HepG2 (cell line): Measurements from ENCODE around the gene HOXA5. TPM values are rescaled to one million over a fixed set of nuclear protein-coding genes. Genes with fewer than 3 reads are reported as not detected.

Experiments used
- CHD4 ChIP-seq: fragments of 200-600 bp; sonication (generic); IDR thresholded peaks from 2 replicates; pipeline ENCODE4 v1.7.0; 2017; ENCODE audit warnings: mild to moderate bottlenecking, low read length, borderline replicate concordance
- HOXA3 ChIP-seq: sonication (generic); formaldehyde crosslinking; IDR thresholded peaks from 2 replicates; pipeline ENCODE4 v1.5.0; 2020; ENCODE audit warnings: missing genetic modification reagents
- KAT7 ChIP-seq: IDR thresholded peaks from 2 replicates; pipeline ENCODE4 v1.6.1; 2018; ENCODE audit warnings: borderline replicate concordance, missing compliant biosample characterization
- KMT2A ChIP-seq: sonication (generic); formaldehyde crosslinking; IDR thresholded peaks from 2 replicates; pipeline ENCODE4 v1.4.0; 2020; ENCODE audit warnings: missing genetic modification reagents
- MXD3 ChIP-seq: IDR thresholded peaks from 2 replicates; pipeline ENCODE4 v1.6.1; 2016; ENCODE audit warnings: mild to moderate bottlenecking, missing biosample characterization, missing genetic modification reagents
- MYPOP ChIP-seq: sonication (generic); formaldehyde crosslinking; IDR thresholded peaks from 2 replicates; pipeline ENCODE4 v1.8.1; 2023; ENCODE audit warnings: mild to moderate bottlenecking, moderate library complexity, missing genetic modification reagents
- NCOA1 ChIP-seq: sonication (generic); formaldehyde crosslinking; IDR thresholded peaks from 2 replicates; pipeline ENCODE4 v1.9.0; 2021; ENCODE audit warnings: missing genetic modification reagents
- NR0B2 ChIP-seq: sonication (generic); formaldehyde crosslinking; IDR thresholded peaks from 2 replicates; pipeline ENCODE4 v1.4.0; 2020; ENCODE audit warnings: mild to moderate bottlenecking, missing genetic modification reagents
- PAWR ChIP-seq: sonication (generic); formaldehyde crosslinking; IDR thresholded peaks from 2 replicates; pipeline ENCODE4 v1.4.0; 2020; ENCODE audit warnings: missing genetic modification reagents, mild to moderate bottlenecking, borderline replicate concordance
- SALL1 ChIP-seq: sonication (generic); formaldehyde crosslinking; IDR thresholded peaks from 2 replicates; pipeline ENCODE4 v1.8.0; 2022; ENCODE audit warnings: mild to moderate bottlenecking, missing genetic modification reagents
- YEATS2 ChIP-seq: sonication (generic); formaldehyde crosslinking; IDR thresholded peaks from 2 replicates; pipeline ENCODE4 v1.4.0; 2020; ENCODE audit warnings: missing genetic modification reagents, borderline replicate concordance
- ZBTB10 ChIP-seq: sonication (generic); formaldehyde crosslinking; IDR thresholded peaks from 2 replicates; pipeline ENCODE4 v1.4.0; 2020; ENCODE audit warnings: missing genetic modification reagents, borderline replicate concordance
- ZHX1 ChIP-seq: sonication (generic); formaldehyde crosslinking; IDR thresholded peaks from 2 replicates; pipeline ENCODE4 v1.8.1; 2022; ENCODE audit warnings: low read depth, mild to moderate bottlenecking, missing genetic modification reagents
- ZMYM4 ChIP-seq: sonication (generic); formaldehyde crosslinking; IDR thresholded peaks from 2 replicates; pipeline ENCODE4 v1.8.1; 2023; ENCODE audit warnings: mild to moderate bottlenecking, missing genetic modification reagents
- ZNF3 ChIP-seq: IDR thresholded peaks from 2 replicates; pipeline ENCODE4 v1.7.0; 2017; ENCODE audit warnings: inconsistent platforms
- ZNF501 ChIP-seq: sonication (generic); formaldehyde crosslinking; IDR thresholded peaks from 2 replicates; pipeline ENCODE4 v1.5.1; 2020; ENCODE audit warnings: mild to moderate bottlenecking, moderate library complexity, missing genetic modification reagents
- ZNF747 ChIP-seq: sonication (generic); formaldehyde crosslinking; IDR thresholded peaks from 2 replicates; pipeline ENCODE4 v1.8.1; 2023; ENCODE audit warnings: missing genetic modification reagents, mild to moderate bottlenecking, borderline replicate concordance
- ZNF772 ChIP-seq: sonication (generic); formaldehyde crosslinking; IDR thresholded peaks from 2 replicates; pipeline ENCODE4 v1.5.0; 2020; ENCODE audit warnings: mild to moderate bottlenecking, missing genetic modification reagents
- ZNF800 ChIP-seq: sonication (generic); formaldehyde crosslinking; IDR thresholded peaks from 2 replicates; pipeline ENCODE4 v1.4.0; 2020; ENCODE audit warnings: missing genetic modification reagents
- polyA plus RNA-seq, 8 experiments: library from polyadenylated mRNA; depleted of rRNA in 3 of 8; stranded (reverse) in 7 of 8; unstranded in 1 of 8; fragments of >200 nt; fragmentation: Illumina TruSeq in 4 of 8; extraction: Trizol in 4 of 8; gene quantifications; 2 replicates each; pipeline versions ENCODE4 v1.2.1 to v1.2.3, GENCODE V29; 2011 to 2016; ENCODE audit warnings: low read depth in 4 of 8, missing spikeins in 1 of 8, mixed read lengths in 1 of 8; ENCODE audit not compliant: insufficient read depth in 1 of 8
- total RNA-seq, 5 experiments: library from RNA; depleted of rRNA; stranded (reverse); fragments of >200 nt; fragmentation: Illumina TruSeq; extraction: Trizol; gene quantifications; 2 replicates each; pipeline ENCODE4 v1.2.3, GENCODE V29; 2016; ENCODE audit warnings: low read depth in 1 of 5

Gene HOXA5
- total and polyA plus RNA-seq, 2 of the 13 experiments (the other 11 are each of a cell fraction or from before 2014, with no cell fraction given) = 3.2 to 3.6 TPM

GRCh38 chr7:27160546-27161213 is 17.2 kb upstream of the HOXA5 start (continued):
- TF ChIP-seq ZNF772 (CRISPR knock-in tag) (0 out of 2 replicates have a peak, but pooled peaks have one; percentile 41), YEATS2 (CRISPR knock-in tag) (0 out of 2 replicates have a peak, but pooled peaks have one; percentile 44), KMT2A (CRISPR knock-in tag) (peak; percentile 51; the same call in 1 of the 2 replicates), PAWR (no peak), HOXA3 (CRISPR knock-in tag) (peak; percentile 47; the same call in 1 of the 2 replicates), NCOA1 (0 out of 2 replicates have a peak, but pooled peaks have one; percentile 32), SALL1 (CRISPR knock-in tag) (peak; percentile 81), ZBTB10 (CRISPR knock-in tag) (0 out of 2 replicates have a peak, but pooled peaks have one; percentile 43), NR0B2 (CRISPR knock-in tag) (peak; percentile 44; the same call in 1 of the 2 replicates), ZHX1 (CRISPR knock-in tag) (0 out of 2 replicates have a peak, but pooled peaks have one; percentile 39), MXD3 (no peak; the same call in 1 of the 2 replicates), ZNF747 (CRISPR knock-in tag) (peak; percentile 19; the same call in 1 of the 2 replicates), KAT7 (CRISPR knock-in tag) (peak; percentile 38; the same call in 1 of the 2 replicates), CHD4 (no peak), ZNF3 (CRISPR knock-in tag) (no peak), MYPOP (CRISPR knock-in tag) (peak; percentile 58; the same call in 1 of the 2 replicates), ZNF501 (CRISPR knock-in tag) (peak; percentile 64; the same call in 1 of the 2 replicates), ZMYM4 (CRISPR knock-in tag) (0 out of 2 replicates have a peak, but pooled peaks have one; percentile 26), ZNF800 (peak; percentile 37; the same call in 1 of the 2 replicates)
